GM18907 (cell line): ENCODE data around the gene NFYC.

Source experiments
- ATAC-seq: cut with Tn5 transposase; IDR thresholded peaks from one replicate; pipeline ENCODE4 v1.9.1; 2021; ENCODE audit warnings: mild to moderate bottlenecking, moderate library complexity; ENCODE audit not compliant: unreplicated experiment

The NFYC gene

DNA sequence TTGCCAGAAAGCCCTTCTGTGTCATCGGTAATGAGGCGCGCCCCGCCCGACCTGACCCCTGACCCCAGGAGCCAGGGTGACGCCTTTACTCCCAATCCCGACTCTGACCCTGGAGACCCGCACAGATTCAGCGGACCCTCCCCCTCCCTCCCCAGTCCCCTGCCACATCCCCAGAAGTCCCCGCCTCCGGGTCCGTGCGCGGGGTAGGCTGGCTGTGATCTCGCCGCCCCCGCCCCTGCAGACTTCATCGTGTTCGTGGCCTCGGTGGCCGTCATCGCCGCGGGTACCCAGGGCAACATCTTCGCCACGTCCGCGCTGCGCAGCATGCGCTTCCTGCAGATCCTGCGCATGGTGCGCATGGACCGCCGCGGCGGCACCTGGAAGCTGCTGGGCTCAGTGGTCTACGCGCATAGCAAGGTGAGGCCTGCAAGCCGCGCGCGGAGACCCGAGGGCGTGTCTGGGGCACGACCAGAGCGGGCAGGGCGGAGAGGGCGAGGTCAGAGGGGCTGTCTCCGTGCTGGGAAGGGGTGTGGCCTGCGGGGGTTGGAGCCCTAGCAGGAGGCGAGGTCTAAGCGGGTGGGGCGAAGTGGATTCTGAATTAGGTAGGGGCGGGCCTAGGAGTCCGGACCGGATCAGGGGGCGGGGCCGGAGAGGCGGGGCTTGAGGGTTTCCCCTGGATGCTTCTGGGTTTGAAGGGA, 126.9 kb downstream of the NFYC start:
- ATAC-seq, result peak; percentile 78

- no peak for ATAC-seq
These were observed 127.6 kb downstream of the NFYC start for GRCh38 chr1:40819101-40819500.

DNA sequence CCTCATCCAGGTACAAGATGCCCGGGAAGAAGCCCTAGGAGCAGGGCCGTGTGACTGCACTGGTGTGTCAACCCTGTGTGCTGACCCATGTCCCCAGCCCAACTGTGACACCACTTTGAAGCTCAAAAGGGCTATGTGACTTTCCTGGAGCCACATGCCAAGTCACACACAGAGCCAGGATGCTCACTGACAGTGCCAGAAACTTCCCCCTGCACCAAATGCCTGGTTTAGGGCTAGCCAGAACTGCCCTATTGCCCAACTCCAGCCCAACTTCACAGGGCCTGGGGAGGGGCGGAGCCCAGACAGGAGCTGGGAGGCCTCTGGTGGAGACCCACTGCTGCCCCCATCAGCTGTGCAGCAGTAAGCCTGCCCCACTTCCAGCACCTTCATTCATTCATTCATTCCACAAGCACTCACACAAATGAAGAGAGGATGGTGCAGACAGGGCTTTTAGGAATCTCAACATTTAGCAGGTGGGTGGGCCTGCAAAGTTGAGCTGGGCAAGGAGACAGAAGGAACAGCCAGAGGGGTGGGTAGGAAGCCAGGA, 128.8 kb downstream of the NFYC start:
- ATAC-seq, result no peak
